ENCODE results near the gene ST7L.

DNA sequence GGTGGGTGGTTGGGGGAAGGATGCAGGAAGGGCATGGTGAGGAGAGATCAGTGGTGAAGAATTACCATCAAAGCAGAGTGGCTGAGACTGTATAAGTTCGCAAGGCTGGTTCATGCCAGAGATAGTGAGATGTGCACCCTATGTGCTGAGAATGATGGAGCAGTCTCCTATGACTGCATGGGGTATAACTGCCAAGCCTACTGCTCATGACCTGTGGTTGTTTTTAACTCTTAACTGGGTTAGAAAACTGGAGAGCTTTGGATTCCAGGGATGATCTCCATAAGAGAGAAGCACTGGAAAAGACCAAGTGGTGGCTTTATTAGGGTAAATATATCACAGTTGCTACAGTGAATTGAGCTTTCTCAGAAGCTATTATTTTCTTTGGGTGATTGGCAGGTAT lies 94.0 kb downstream of the ST7L start:
- TF ChIP-seq, protein P1, sequence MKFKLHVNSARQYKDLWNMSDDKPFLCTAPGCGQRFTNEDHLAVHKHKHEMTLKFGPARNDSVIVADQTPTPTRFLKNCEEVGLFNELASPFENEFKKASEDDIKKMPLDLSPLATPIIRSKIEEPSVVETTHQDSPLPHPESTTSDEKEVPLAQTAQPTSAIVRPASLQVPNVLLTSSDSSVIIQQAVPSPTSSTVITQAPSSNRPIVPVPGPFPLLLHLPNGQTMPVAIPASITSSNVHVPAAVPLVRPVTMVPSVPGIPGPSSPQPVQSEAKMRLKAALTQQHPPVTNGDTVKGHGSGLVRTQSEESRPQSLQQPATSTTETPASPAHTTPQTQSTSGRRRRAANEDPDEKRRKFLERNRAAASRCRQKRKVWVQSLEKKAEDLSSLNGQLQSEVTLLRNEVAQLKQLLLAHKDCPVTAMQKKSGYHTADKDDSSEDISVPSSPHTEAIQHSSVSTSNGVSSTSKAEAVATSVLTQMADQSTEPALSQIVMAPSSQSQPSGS (IDR thresholded peaks at IDR 0.05; ENCODE audit: low read length): no peak
- TF ChIP-seq BHLHE40 (IDR thresholded peaks at IDR 0.05; ENCODE audit: borderline replicate concordance in 1 of 2, low read depth in 2 of 2, low read length in 1 of 2) (no peak), TCF7 (IDR thresholded peaks at IDR 0.05; ENCODE audit: borderline replicate concordance) (no peak), CHD2 (IDR thresholded peaks at IDR 0.05; ENCODE audit: borderline replicate concordance, low read depth, low read length) (no peak), PAX5 (IDR thresholded peaks at IDR 0.05; ENCODE audit: borderline replicate concordance, low read depth, low read length) (no peak), TCF12 (IDR thresholded peaks at IDR 0.05; ENCODE audit: low read depth, low read length) (no peak), CHD1 (IDR thresholded peaks at IDR 0.05; ENCODE audit: low read depth, low read length) (no peak), EP300 (IDR thresholded peaks at IDR 0.05; ENCODE audit: borderline replicate concordance in 1 of 2, control insufficient read depth in 1 of 2, low read depth in 2 of 2, low read length in 2 of 2) (no peak), SMC3 (IDR thresholded peaks at IDR 0.05; ENCODE audit: borderline replicate concordance, low read length) (no peak), NFYB (IDR thresholded peaks at IDR 0.05; ENCODE audit: insufficient read depth, low read depth, low read length) (no peak), EZH2 (IDR thresholded peaks at IDR 0.05; ENCODE audit: borderline replicate concordance, control insufficient read depth, low read depth, low read length) (no peak)
- TF ChIP-seq, protein P2, sequence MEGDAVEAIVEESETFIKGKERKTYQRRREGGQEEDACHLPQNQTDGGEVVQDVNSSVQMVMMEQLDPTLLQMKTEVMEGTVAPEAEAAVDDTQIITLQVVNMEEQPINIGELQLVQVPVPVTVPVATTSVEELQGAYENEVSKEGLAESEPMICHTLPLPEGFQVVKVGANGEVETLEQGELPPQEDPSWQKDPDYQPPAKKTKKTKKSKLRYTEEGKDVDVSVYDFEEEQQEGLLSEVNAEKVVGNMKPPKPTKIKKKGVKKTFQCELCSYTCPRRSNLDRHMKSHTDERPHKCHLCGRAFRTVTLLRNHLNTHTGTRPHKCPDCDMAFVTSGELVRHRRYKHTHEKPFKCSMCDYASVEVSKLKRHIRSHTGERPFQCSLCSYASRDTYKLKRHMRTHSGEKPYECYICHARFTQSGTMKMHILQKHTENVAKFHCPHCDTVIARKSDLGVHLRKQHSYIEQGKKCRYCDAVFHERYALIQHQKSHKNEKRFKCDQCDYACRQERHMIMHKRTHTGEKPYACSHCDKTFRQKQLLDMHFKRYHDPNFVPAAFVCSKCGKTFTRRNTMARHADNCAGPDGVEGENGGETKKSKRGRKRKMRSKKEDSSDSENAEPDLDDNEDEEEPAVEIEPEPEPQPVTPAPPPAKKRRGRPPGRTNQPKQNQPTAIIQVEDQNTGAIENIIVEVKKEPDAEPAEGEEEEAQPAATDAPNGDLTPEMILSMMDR (IDR thresholded peaks at IDR 0.05 in 2 of 3, conservative IDR thresholded peaks at IDR 0.05 in 1 of 3; ENCODE audit: control insufficient read depth in 2 of 3, extremely low read depth in 1 of 3, insufficient read depth in 1 of 3, low read depth in 3 of 3, low read length in 3 of 3): no peak
- TF ChIP-seq, protein P3, sequence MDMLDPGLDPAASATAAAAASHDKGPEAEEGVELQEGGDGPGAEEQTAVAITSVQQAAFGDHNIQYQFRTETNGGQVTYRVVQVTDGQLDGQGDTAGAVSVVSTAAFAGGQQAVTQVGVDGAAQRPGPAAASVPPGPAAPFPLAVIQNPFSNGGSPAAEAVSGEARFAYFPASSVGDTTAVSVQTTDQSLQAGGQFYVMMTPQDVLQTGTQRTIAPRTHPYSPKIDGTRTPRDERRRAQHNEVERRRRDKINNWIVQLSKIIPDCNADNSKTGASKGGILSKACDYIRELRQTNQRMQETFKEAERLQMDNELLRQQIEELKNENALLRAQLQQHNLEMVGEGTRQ (IDR thresholded peaks at IDR 0.05; ENCODE audit: borderline replicate concordance, low read depth, low read length): no peak
- TF ChIP-seq, protein P4, sequence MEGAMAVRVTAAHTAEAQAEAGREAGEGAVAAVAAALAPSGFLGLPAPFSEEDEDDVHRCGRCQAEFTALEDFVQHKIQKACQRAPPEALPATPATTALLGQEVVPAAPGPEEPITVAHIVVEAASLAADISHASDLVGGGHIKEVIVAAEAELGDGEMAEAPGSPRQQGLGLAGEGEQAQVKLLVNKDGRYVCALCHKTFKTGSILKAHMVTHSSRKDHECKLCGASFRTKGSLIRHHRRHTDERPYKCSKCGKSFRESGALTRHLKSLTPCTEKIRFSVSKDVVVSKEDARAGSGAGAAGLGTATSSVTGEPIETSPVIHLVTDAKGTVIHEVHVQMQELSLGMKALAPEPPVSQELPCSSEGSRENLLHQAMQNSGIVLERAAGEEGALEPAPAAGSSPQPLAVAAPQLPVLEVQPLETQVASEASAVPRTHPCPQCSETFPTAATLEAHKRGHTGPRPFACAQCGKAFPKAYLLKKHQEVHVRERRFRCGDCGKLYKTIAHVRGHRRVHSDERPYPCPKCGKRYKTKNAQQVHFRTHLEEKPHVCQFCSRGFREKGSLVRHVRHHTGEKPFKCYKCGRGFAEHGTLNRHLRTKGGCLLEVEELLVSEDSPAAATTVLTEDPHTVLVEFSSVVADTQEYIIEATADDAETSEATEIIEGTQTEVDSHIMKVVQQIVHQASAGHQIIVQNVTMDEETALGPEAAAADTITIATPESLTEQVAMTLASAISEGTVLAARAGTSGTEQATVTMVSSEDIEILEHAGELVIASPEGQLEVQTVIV (IDR thresholded peaks at IDR 0.05; ENCODE audit: borderline replicate concordance, partially characterized antibody): no peak

Data from GM12878 (cell line).